Iris pigment epithelial cell (primary cell): ENCODE data around the gene ARID1B.

Source experiments
- DNase-seq: peaks from one replicate; pipeline ENCODE4 v3.0.0-alpha.2; 2011; ENCODE audit warnings: low read depth

The ARID1B gene

GRCh38 chr6:157246771-157247484 lies 469.8 kb downstream of the ARID1B start:
- DNase-seq, result no peak

- no peak for DNase-seq
Measured at GRCh38 chr6:157248264-157248663, 471.1 kb downstream of the ARID1B start.

- DNase-seq, result no peak
Measured at GRCh38 chr6:157249826-157250225, 472.6 kb downstream of the ARID1B start.

- DNase-seq, result no peak
Measured at GRCh38 chr6:157251586-157252247, 474.5 kb downstream of the ARID1B start.

- DNase-seq, result no peak
Measured at GRCh38 chr6:157253017-157253416, 475.8 kb downstream of the ARID1B start.

- DNase-seq, result no peak
Measured at GRCh38 chr6:157253699-157254098, 476.5 kb downstream of the ARID1B start.

GRCh38 chr6:157254538-157254937 lies 477.4 kb downstream of the ARID1B start:
- DNase-seq, result no peak

- no peak for DNase-seq
Measured at GRCh38 chr6:157255079-157255478, 477.9 kb downstream of the ARID1B start.

- DNase-seq, result no peak
Measured at GRCh38 chr6:157258878-157259277, 481.7 kb downstream of the ARID1B start.

GRCh38 chr6:157259443-157259842 lies 482.3 kb downstream of the ARID1B start:
- DNase-seq, result no peak
